AG20443 (cell line): ENCODE data around the gene GLO1.

ENCODE experiments used
- DNase-seq: peaks from one replicate; pipeline ENCODE4 v3.0.0; 2012; ENCODE audit warnings: low spot score, mixed read lengths

Gene GLO1

GRCh38 chr6:38702558-38703397 lies at the start of gene GLO1:
Gene GLO1 (minus strand): TSS chr6:38703145. CDS start chr6:38703054, 91 bp downstream.
- DNase-seq = peak; percentile 99

- DNase-seq = no peak
Observed at GRCh38 chr6:38750968-38751615, 48.1 kb upstream of the GLO1 start.

GRCh38 chr6:38749473-38749872 lies 46.5 kb upstream of the GLO1 start:
- no peak for DNase-seq

GRCh38 chr6:38739532-38739931 lies 36.6 kb upstream of the GLO1 start:
- no peak for DNase-seq

GRCh38 chr6:38738261-38738660 lies 35.3 kb upstream of the GLO1 start:
- no peak for DNase-seq

GRCh38 chr6:38736951-38737350 lies 34.0 kb upstream of the GLO1 start:
- no peak for DNase-seq

- no peak for DNase-seq
Observed at GRCh38 chr6:38730140-38730862, 27.4 kb upstream of the GLO1 start.

GRCh38 chr6:38728203-38728602 lies 25.3 kb upstream of the GLO1 start:
- DNase-seq = no peak

GRCh38 chr6:38725414-38726183 lies 22.7 kb upstream of the GLO1 start:
- DNase-seq = no peak

GRCh38 chr6:38724343-38724742 lies 21.4 kb upstream of the GLO1 start:
- DNase-seq = no peak

GRCh38 chr6:38723783-38724182 lies 20.8 kb upstream of the GLO1 start:
- DNase-seq = no peak

GRCh38 chr6:38722727-38723334 lies 19.9 kb upstream of the GLO1 start:
- no peak for DNase-seq

GRCh38 chr6:38722038-38722437 lies 19.1 kb upstream of the GLO1 start:
- DNase-seq = no peak

- no peak for DNase-seq
Observed at GRCh38 chr6:38720295-38720694, 17.4 kb upstream of the GLO1 start.

GRCh38 chr6:38719358-38719757 lies 16.4 kb upstream of the GLO1 start:
- no peak for DNase-seq

GRCh38 chr6:38716825-38717224 lies 13.9 kb upstream of the GLO1 start:
- no peak for DNase-seq

GRCh38 chr6:38715016-38715689 lies 12.2 kb upstream of the GLO1 start, which contains the start of gene DNAH8:
Gene DNAH8 (plus strand): TSS chr6:38715311. CDS start chr6:38722810, 7,499 bp downstream.
- peak; percentile 38 for DNase-seq

GRCh38 chr6:38714239-38715015 lies 11.5 kb upstream of the GLO1 start:
- no peak for DNase-seq

- DNase-seq = no peak
Observed at GRCh38 chr6:38713812-38714211, 10.9 kb upstream of the GLO1 start.

- DNase-seq = no peak
Observed at GRCh38 chr6:38708496-38708895, 5.6 kb upstream of the GLO1 start.
